Stimulated activated naive B cell treated with anti-CD40 and anti-IgM and Interleukin-4, amounts not matched to agents 10 μg/mL and 1 μg/mL and 100 μg/mL, for 72 hours (primary cell): ENCODE data around the gene DVL2.

Experiments
- ATAC-seq, 2 donors: fragments of 150-1000 bp; cut with Tn5 transposase; replicated peaks; 2 replicates each; pipeline ENCODE4 v1.10.0; 2021; ENCODE audit warnings: moderate library complexity in 1 of 2
- DNase-seq: peaks from one replicate; pipeline ENCODE4 v3.0.0; 2021
- H3K27ac Mint-ChIP-seq: one replicate; pipeline ENCODE4 v1.8.0; 2022; ENCODE audit warnings: mild to moderate bottlenecking, mixed read lengths
- H3K27me3 Mint-ChIP-seq, 2 donors: one replicate each; pipeline ENCODE4 v1.8.0; 2022; ENCODE audit warnings: mixed read lengths in 2 of 2
- H3K36me3 Mint-ChIP-seq, 2 donors: one replicate each; pipeline ENCODE4 v1.8.0; 2022; ENCODE audit warnings: mixed read lengths in 2 of 2, mild to moderate bottlenecking in 1 of 2
- H3K4me1 Mint-ChIP-seq, 2 donors: one replicate each; pipeline ENCODE4 v1.8.0; 2022; ENCODE audit warnings: mixed read lengths in 2 of 2, mild to moderate bottlenecking in 1 of 2
- H3K4me3 Mint-ChIP-seq, 2 donors: one replicate each; pipeline ENCODE4 v1.8.0; 2022; ENCODE audit warnings: mild to moderate bottlenecking in 2 of 2, mixed read lengths in 2 of 2, moderate library complexity in 1 of 2
- H3K9me3 Mint-ChIP-seq, 2 donors: one replicate each; pipeline ENCODE4 v1.8.0; 2022; ENCODE audit warnings: mixed read lengths in 2 of 2, mild to moderate bottlenecking in 1 of 2

Gene DVL2

DNA sequence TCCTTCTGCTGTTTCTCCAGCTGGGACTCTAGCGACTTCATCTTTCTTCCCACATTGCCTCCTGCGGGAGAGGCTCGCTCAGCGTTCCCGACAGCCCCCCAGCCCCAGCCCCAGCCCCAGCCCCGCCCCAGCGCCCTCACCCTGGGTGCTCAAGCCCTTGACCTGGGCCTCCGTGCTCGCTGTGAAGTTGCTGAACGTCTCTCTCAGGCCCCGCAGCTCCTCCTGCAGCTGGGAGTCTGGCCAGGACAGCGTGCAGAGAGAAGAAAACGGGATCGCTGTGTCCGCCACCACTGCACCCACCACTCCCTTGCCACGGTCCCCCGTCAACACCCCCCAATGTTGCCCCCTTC, 57.5 kb downstream of the DVL2 start:
- H3K4me3 Mint-ChIP-seq, result no peak overlapping the region
- H3K27ac Mint-ChIP-seq, result no peak overlapping the region
- ATAC-seq, result no peak
- peaks cover 8 to 13% of the 10 kb centered on the region in 2 donors for H3K4me1 Mint-ChIP-seq
- no peak for DNase-seq
- H3K36me3 Mint-ChIP-seq, result no peaks in the 10 kb centered on the region
- no peaks in the 10 kb centered on the region for H3K9me3 Mint-ChIP-seq
- peaks cover 11 to 14% of the 10 kb centered on the region in 2 donors for H3K27me3 Mint-ChIP-seq

DNA sequence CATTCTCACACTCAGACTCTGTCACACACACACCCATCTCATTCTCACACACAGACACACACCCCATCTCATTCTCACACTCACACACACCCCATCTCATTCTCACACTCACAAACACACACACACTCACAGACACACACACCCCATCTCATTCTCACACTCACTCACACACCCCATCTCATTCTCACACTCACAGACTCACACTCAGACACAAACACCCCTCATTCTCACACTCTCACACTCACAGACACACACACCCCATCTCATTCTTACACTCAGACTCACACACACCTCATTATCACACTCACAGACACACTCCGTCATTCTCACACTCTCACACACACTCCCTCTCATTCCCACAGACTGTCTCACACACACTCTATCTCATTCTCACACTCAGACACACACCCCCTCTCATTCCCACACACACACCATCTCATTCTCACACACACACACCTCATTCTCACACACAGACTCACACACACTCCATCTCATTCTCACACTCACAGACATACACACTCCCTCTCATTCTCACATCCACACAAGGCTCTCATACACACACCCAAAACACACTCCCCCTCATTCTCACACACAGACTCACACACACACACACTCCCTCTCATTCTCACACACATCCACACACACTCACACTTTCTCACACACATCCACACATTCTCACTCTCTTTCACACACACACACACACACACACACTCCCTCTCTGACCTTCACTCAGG, 58.0 kb downstream of the DVL2 start:
- Mint-ChIP-seq H3K4me1 (peaks cover 8 to 13% of the 10 kb centered on the region in 2 donors), H3K27me3 (peaks cover 11 to 14% of the 10 kb centered on the region in 2 donors), H3K27ac (no peak overlapping the region), H3K4me3 (no peak overlapping the region), H3K9me3 (no peaks in the 10 kb centered on the region), H3K36me3 (no peaks in the 10 kb centered on the region)
- ATAC-seq (no peak), DNase-seq (no peak)
